C4-2B (cell line): ENCODE data around the gene NUB1.

ENCODE experiments used
- CTCF ChIP-seq: fragments of 450-650 bp; conservative IDR thresholded peaks from 2 replicates; pipeline ENCODE4 v1.5.1; 2017; ENCODE audit warnings: mild to moderate bottlenecking
- ZFX ChIP-seq: fragments of 450-650 bp; IDR thresholded peaks from 2 replicates; pipeline ENCODE4 v1.6.1; 2017

GRCh38 chr7:151378011-151378410 is 36.4 kb downstream of the NUB1 start:
- TF ChIP-seq CTCF (no peak), ZFX (no peak)
